Measurements from ENCODE around the gene OR4E1. TPM values are rescaled to one million over a fixed set of nuclear protein-coding genes. Genes with fewer than 3 reads are reported as not detected.
"Not testable (repeated sequence)": the region's sequence is repeated elsewhere in the genome, so short reads cannot be mapped to it uniquely, and the experiment has no call there.

OR4E1 gene
- total and polyA plus RNA-seq, 4 experiments from 2014 or later = 0.22 TPM; not detected in 3

DNA sequence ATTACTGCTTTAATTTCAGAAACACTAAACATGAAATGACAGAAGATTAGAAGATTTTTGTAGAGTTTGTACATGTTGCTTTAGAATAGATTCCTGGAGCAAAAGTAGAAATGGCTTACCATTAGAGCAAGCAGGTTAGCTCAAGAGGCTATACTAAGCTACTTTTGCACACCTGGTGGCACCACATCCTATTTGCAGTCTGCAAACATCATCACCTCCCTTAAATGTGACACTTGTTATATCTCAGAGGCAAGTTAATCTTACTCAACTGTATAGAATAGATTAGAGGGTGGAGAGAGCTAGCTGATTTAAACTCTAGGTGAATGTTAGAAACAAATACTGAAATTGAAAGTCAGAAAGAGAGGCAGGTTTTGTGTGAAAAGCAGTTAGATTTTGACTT is 30.7 kb upstream of the OR4E1 start:
- peak overlapping the region in 1 of 7 donors; percentile 32 for H3K27ac Mint-ChIP-seq
- H3K9me3 Mint-ChIP-seq = peaks cover 0 to 11% (median 1%) of the 10 kb centered on the region in 8 donors
- Histone ChIP-seq H3K27me3 (ENCODE audit: insufficient read depth, low read length) (no peaks in the 10 kb centered on the region), H3K9me3 (ENCODE audit: control insufficient read depth in 1 of 2, low read length in 2 of 2) (no peaks in the 10 kb centered on the region), H3K4me3 (ENCODE audit: low read length in 2 of 2) (no peak overlapping the region), H3K36me3 (ENCODE audit: insufficient read depth, low read length) (no peaks in the 10 kb centered on the region), H3K27ac (ENCODE audit: low read depth, low read length) (no peak overlapping the region), H3K4me1 (ENCODE audit: insufficient read depth, low read length) (peaks cover 17% of the 10 kb centered on the region)
- DNase-seq = no peak
- ChIA-PET POLR2A (ENCODE audit: partially characterized antibody) (no interaction called here), CTCF (ENCODE audit: partially characterized antibody) (no interaction called here)
- H3K36me3 Mint-ChIP-seq = no peaks in the 10 kb centered on the region
- peaks cover 4 to 7% of the 10 kb centered on the region in 2 donors for H3K27me3 Mint-ChIP-seq
- intact Hi-C loops (cut with micrococcal nuclease) = loop anchor here (2.0 kb wide), 1 partner anchor 64 kb away; no protein-coding TSS in a partner anchor
- no peak overlapping the region for H3K4me3 Mint-ChIP-seq
- H3K4me1 Mint-ChIP-seq = peaks cover 10 to 23% (median 16%) of the 10 kb centered on the region in 4 donors

DNA sequence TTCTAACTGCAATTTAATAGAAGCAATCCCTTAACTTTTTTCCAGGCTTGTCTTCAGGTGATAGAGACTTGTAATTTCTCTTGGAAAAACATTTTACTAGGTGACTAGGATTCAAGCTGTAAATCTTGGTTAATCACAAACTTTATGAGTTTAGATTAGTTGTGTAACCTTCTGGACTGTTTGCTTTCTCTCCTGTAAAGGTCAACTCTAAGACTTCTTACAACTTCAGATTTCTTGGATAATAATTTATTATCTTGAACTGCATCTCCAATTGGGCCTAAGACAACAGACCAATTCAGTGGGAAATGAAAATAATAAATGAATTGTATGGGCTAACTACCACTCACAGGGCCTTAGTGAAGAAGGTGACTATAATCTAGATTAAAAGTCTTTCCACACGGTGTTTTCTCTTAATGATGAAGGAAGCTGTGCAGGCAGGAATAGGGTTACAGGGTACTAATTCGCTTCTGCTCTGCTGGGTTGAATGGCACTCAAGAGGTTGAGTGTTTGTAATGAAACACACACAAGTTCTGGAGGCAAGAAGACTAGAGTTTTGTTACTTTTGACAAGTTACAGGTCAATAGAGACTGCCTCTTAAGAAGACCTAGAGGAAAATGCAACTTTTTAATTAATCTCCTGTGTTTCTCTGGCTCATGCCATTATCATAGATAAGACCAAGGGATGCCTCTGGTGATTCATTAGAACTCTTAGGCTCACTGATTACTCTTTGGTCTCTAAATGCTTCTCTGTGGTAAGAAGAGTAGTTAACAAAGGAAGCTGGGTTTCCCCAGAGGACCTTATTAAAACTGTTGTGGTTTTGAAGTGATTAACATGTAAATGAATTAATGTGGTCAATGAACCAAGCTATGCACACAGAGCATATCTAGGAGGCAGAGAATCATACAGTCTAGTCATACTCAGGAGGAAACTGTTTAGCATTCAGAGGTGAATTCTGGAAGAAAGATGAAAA is 30.0 kb upstream of the OR4E1 start:
- no peak overlapping the region for H3K27ac ChIP-seq (ENCODE audit: low read depth, low read length)
- DNase-seq = peak; percentile 14 to 42 (median 35)
- intact Hi-C loops (cut with micrococcal nuclease) = loop anchor here (2.0 kb wide), 1 partner anchor 63 kb away; no protein-coding TSS in a partner anchor
- POLR2A ChIA-PET (ENCODE audit: partially characterized antibody) = no interaction called here
- no peak overlapping the region for H3K4me3 ChIP-seq (ENCODE audit: low read length in 2 of 2)
- peaks cover 17% of the 10 kb centered on the region for H3K4me1 ChIP-seq (ENCODE audit: insufficient read depth, low read length)
- no peaks in the 10 kb centered on the region for H3K27me3 ChIP-seq (ENCODE audit: insufficient read depth, low read length)
- peak overlapping the region in 1 of 7 donors; percentile 32 for H3K27ac Mint-ChIP-seq
- peaks cover 3% of the 10 kb centered on the region in 2 donors for H3K27me3 Mint-ChIP-seq
- H3K36me3 Mint-ChIP-seq = no peaks in the 10 kb centered on the region
- H3K9me3 ChIP-seq (ENCODE audit: control insufficient read depth in 1 of 2, low read length in 2 of 2) = no peaks in the 10 kb centered on the region
- peaks cover 10 to 23% (median 16%) of the 10 kb centered on the region in 4 donors for H3K4me1 Mint-ChIP-seq
- CTCF ChIA-PET (ENCODE audit: partially characterized antibody) = no interaction called here
- H3K4me3 Mint-ChIP-seq = no peak overlapping the region
- peaks cover 0 to 8% (median 0%) of the 10 kb centered on the region in 8 donors for H3K9me3 Mint-ChIP-seq
- H3K36me3 ChIP-seq (ENCODE audit: insufficient read depth, low read length) = no peaks in the 10 kb centered on the region

DNA sequence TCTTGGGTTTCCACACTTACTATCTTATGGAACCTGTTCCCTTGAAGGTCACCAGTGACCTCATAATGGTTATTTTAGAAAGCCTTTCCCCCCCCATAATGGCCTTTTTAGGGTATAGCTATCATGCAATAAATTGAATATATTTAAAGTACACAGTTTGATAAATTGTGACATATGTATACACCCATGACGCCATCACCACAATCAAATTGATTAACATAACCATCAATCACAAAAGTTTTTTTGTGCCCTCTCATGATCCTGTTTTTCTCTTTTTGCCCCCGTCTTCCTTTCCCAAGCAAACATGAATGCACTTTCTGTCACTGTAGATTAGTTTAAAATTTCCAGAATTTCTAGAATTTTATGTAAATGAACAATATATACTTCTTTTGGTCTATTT is 28.7 kb upstream of the OR4E1 start:
- intact Hi-C loops (cut with micrococcal nuclease) = no loop called here
- no peak overlapping the region for H3K27ac Mint-ChIP-seq
- peaks cover 2 to 3% of the 10 kb centered on the region in 2 donors for H3K27me3 Mint-ChIP-seq

DNA sequence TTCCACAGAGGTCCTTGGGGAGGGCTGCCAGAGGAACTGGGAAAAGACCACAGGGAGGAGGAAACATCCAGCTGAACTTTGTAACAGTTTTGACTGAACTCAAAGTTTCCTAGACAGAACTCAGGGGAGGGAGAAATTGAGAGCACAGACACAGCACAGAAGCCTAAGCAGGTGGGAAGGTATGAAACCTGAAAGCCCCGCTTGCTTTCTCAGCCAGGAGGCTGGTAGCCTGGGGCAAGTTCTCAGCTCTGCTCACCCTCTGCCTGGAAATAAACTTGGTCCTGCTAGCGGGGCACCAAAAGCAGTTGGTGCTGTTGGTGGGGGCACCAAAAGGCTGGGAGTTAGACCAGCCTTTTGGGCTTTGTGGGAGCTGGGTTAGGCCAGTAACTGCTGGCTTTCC is 25.9 kb upstream of the OR4E1 start:
- Histone ChIP-seq H3K9me3 (ENCODE audit: control insufficient read depth in 1 of 2, low read length in 2 of 2) (no peaks in the 10 kb centered on the region), H3K27ac (ENCODE audit: low read depth, low read length) (no peak overlapping the region), H3K27me3 (ENCODE audit: insufficient read depth, low read length) (no peaks in the 10 kb centered on the region), H3K36me3 (ENCODE audit: insufficient read depth, low read length) (no peaks in the 10 kb centered on the region), H3K4me3 (ENCODE audit: low read length in 2 of 2) (no peak overlapping the region), H3K4me1 (ENCODE audit: insufficient read depth, low read length) (peaks cover 13% of the 10 kb centered on the region)
- ChIA-PET CTCF (ENCODE audit: partially characterized antibody) (interaction anchor here (1.7 kb wide), 1 partner anchor 10 kb away, joined by 5 read pairs; no protein-coding TSS in a partner anchor), POLR2A (ENCODE audit: partially characterized antibody) (no interaction called here)
- Mint-ChIP-seq H3K4me1 (peaks cover 10 to 18% (median 12%) of the 10 kb centered on the region in 4 donors), H3K27ac (no peak overlapping the region), H3K4me3 (no peak overlapping the region), H3K27me3 (peaks cover 2 to 4% of the 10 kb centered on the region in 2 donors), H3K9me3 (peaks cover 0 to 4% (median 0%) of the 10 kb centered on the region in 8 donors), H3K36me3 (no peaks in the 10 kb centered on the region)
- intact Hi-C loops (cut with micrococcal nuclease) = no loop called here
- no peak for DNase-seq

More for the DNA sequence above, 28.7 kb upstream of the OR4E1 start:
- H3K36me3 ChIP-seq (ENCODE audit: insufficient read depth, low read length) = no peaks in the 10 kb centered on the region
- no peak overlapping the region for H3K4me3 Mint-ChIP-seq
- ChIA-PET POLR2A (ENCODE audit: partially characterized antibody) (no interaction called here), CTCF (ENCODE audit: partially characterized antibody) (no interaction called here)
- H3K4me1 ChIP-seq (ENCODE audit: insufficient read depth, low read length) = peaks cover 17% of the 10 kb centered on the region
- no peaks in the 10 kb centered on the region for H3K27me3 ChIP-seq (ENCODE audit: insufficient read depth, low read length)
- H3K9me3 ChIP-seq (ENCODE audit: control insufficient read depth in 1 of 2, low read length in 2 of 2) = no peaks in the 10 kb centered on the region
- no peak overlapping the region for H3K27ac ChIP-seq (ENCODE audit: low read depth, low read length)
- no peaks in the 10 kb centered on the region for H3K36me3 Mint-ChIP-seq
- peaks cover 10 to 23% (median 16%) of the 10 kb centered on the region in 4 donors for H3K4me1 Mint-ChIP-seq
- no peak for DNase-seq
- H3K9me3 Mint-ChIP-seq = peaks cover 0 to 4% (median 0%) of the 10 kb centered on the region in 8 donors
- no peak overlapping the region for H3K4me3 ChIP-seq (ENCODE audit: low read length in 2 of 2)

DNA sequence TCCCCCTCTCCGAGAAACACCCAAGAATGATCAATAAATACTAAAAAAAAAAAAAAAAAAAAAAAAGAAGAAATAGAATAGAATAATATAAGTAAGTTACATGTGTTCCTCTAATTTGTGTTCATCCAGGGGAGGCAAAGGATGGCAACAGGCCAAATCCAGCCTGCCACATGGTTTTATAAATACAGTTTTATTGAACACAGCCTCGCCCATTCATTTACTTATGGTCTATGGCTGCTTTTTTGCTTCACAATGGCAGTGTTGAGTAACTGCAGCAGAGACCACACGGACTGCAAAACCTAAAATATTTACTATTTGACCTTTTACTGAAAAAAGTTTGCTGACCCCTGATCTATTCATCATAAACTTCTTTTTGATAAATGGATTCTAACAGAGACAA is 24.9 kb upstream of the OR4E1 start:
- H3K36me3 Mint-ChIP-seq; H3K9me3 Mint-ChIP-seq; H3K36me3 ChIP-seq (ENCODE audit: insufficient read depth, low read length); H3K4me1 Mint-ChIP-seq; intact Hi-C loops (cut with micrococcal nuclease); H3K4me3 ChIP-seq (ENCODE audit: low read length in 2 of 2); H3K27me3 Mint-ChIP-seq; DNase-seq; H3K4me3 Mint-ChIP-seq; H3K27ac Mint-ChIP-seq; H3K27ac ChIP-seq (ENCODE audit: low read depth, low read length); CTCF ChIA-PET (ENCODE audit: partially characterized antibody); H3K27me3 ChIP-seq (ENCODE audit: insufficient read depth, low read length); H3K9me3 ChIP-seq (ENCODE audit: control insufficient read depth in 1 of 2, low read length in 2 of 2); H3K4me1 ChIP-seq (ENCODE audit: insufficient read depth, low read length); POLR2A ChIA-PET (ENCODE audit: partially characterized antibody): not testable (repeated sequence)

DNA sequence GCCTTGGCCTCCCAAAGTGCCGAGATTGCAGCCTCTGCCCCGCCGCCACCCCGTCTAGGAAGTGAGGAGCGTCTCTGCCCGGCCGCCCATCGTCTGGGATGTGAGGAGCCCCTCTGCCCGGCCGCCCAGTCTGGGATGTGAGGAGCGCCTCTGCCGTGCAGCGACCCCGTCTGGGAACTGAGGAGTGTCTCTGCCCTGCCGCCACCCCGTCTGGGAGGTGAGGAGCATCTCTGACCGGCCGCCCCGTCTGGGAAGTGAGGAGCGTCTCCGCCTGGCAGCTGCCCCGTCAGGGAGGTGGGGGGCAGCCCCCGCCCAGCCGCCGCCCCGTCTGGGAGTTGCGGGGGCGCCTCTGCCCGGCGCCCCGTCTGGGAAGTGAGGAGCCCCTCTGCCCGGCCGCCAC is 24.0 kb upstream of the OR4E1 start:
- H3K36me3 ChIP-seq (ENCODE audit: insufficient read depth, low read length); CTCF ChIA-PET (ENCODE audit: partially characterized antibody); H3K27me3 Mint-ChIP-seq; H3K9me3 ChIP-seq (ENCODE audit: control insufficient read depth in 1 of 2, low read length in 2 of 2); H3K9me3 Mint-ChIP-seq; DNase-seq; H3K27ac ChIP-seq (ENCODE audit: low read depth, low read length); H3K27me3 ChIP-seq (ENCODE audit: insufficient read depth, low read length); H3K4me3 Mint-ChIP-seq; intact Hi-C loops (cut with micrococcal nuclease); H3K36me3 Mint-ChIP-seq; H3K4me1 Mint-ChIP-seq; H3K4me3 ChIP-seq (ENCODE audit: low read length in 2 of 2); H3K4me1 ChIP-seq (ENCODE audit: insufficient read depth, low read length); POLR2A ChIA-PET (ENCODE audit: partially characterized antibody); H3K27ac Mint-ChIP-seq: not testable (repeated sequence)

DNA sequence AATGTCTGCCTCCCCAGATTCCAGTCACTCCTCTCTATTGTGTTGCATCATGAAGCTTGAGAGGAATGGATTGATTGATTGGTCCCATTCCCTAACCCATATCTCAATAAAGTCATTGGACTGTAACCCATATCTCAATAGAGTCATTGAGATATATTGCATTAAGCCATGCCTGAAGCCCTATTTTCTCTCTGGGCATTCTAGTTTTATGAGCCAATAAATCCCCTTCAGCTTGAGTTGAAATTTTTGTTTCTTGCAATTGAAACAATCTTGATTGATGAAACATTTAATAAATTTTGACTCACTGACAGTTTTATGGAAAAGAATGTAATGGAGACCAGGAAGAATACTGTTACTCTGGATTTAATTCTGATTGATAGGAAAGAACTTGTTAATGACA is 20.8 kb upstream of the OR4E1 start:
- Mint-ChIP-seq H3K4me3 (no peak overlapping the region), H3K27ac (no peak overlapping the region), H3K27me3 (peaks cover 8 to 19% of the 10 kb centered on the region in 2 donors), H3K4me1 (no peaks in the 10 kb centered on the region), H3K36me3 (no peaks in the 10 kb centered on the region), H3K9me3 (peaks cover 0 to 4% (median 0%) of the 10 kb centered on the region in 8 donors)
- ChIA-PET POLR2A (ENCODE audit: partially characterized antibody) (no interaction called here), CTCF (ENCODE audit: partially characterized antibody) (no interaction called here)
- Histone ChIP-seq H3K27me3 (ENCODE audit: insufficient read depth, low read length) (no peaks in the 10 kb centered on the region), H3K27ac (ENCODE audit: low read depth, low read length) (no peak overlapping the region), H3K36me3 (ENCODE audit: insufficient read depth, low read length) (no peaks in the 10 kb centered on the region), H3K4me3 (ENCODE audit: low read length in 2 of 2) (no peak overlapping the region), H3K9me3 (ENCODE audit: control insufficient read depth in 1 of 2, low read length in 2 of 2) (no peaks in the 10 kb centered on the region), H3K4me1 (ENCODE audit: insufficient read depth, low read length) (no peaks in the 10 kb centered on the region)
- DNase-seq = no peak
- intact Hi-C loops (cut with micrococcal nuclease) = no loop called here

Data from CD4-positive, alpha-beta memory T cell (primary cell).